ENCODE measurements around the gene KLHDC1.
"Not testable (repeated sequence)": the region's sequence is repeated elsewhere in the genome, so short reads cannot be mapped to it uniquely, and the experiment has no call there.

KLHDC1 gene

GRCh38 chr14:49692811-49693734, at the start of gene KLHDC1:
Gene KLHDC1 (plus strand): TSS chr14:49693120. CDS start chr14:49693195, 75 bp downstream.
- peak; percentile 89 for DNase-seq

- no peak for DNase-seq
These were observed 39.4 kb upstream of the KLHDC1 start for GRCh38 chr14:49653508-49653907.

GRCh38 chr14:49654511-49654910, 38.4 kb upstream of the KLHDC1 start:
- DNase-seq: no peak

GRCh38 chr14:49657500-49657899, 35.4 kb upstream of the KLHDC1 start:
- not testable (repeated sequence) for DNase-seq

- DNase-seq: peak; percentile 87
These were observed 33.1 kb upstream of the KLHDC1 start for GRCh38 chr14:49659526-49660455.

GRCh38 chr14:49670475-49670874, 22.4 kb upstream of the KLHDC1 start:
- no peak for DNase-seq

- DNase-seq: no peak
These were observed 19.3 kb upstream of the KLHDC1 start for GRCh38 chr14:49673586-49673985.

GRCh38 chr14:49677643-49678042, 15.3 kb upstream of the KLHDC1 start:
- peak; percentile 11 for DNase-seq

GRCh38 chr14:49679271-49679670, 13.6 kb upstream of the KLHDC1 start:
- no peak for DNase-seq

GRCh38 chr14:49686425-49686824, 6.5 kb upstream of the KLHDC1 start:
- DNase-seq: no peak

GRCh38 chr14:49687942-49688700, 4.8 kb upstream of the KLHDC1 start, which contains the start of gene POLE2:
Gene POLE2 (minus strand): TSS chr14:49688214. CDS start chr14:49688203, 11 bp downstream.
- peak; percentile 81 for DNase-seq

GRCh38 chr14:49688701-49689030, 4.3 kb upstream of the KLHDC1 start:
- DNase-seq: peak; percentile 58

GRCh38 chr14:49691031-49691430, 1.9 kb upstream of the KLHDC1 start:
- no peak for DNase-seq

- DNase-seq: peak; percentile 12
These were observed 645 bp upstream of the KLHDC1 start for GRCh38 chr14:49692193-49692757.

- not testable (repeated sequence) for DNase-seq
These were observed 810 bp downstream of the KLHDC1 start for GRCh38 chr14:49693735-49694124.

- DNase-seq: no peak
These were observed 9.8 kb downstream of the KLHDC1 start for GRCh38 chr14:49702725-49703124.

GRCh38 chr14:49703965-49704364, 11.0 kb downstream of the KLHDC1 start:
- DNase-seq: no peak

- not testable (repeated sequence) for DNase-seq
These were observed 11.6 kb downstream of the KLHDC1 start for GRCh38 chr14:49704471-49704870.

GRCh38 chr14:49710993-49711392, 18.1 kb downstream of the KLHDC1 start:
- DNase-seq: not testable (repeated sequence)

GRCh38 chr14:49720744-49721143, 27.8 kb downstream of the KLHDC1 start:
- DNase-seq: no peak

- DNase-seq: not testable (repeated sequence)
These were observed 29.0 kb downstream of the KLHDC1 start for GRCh38 chr14:49721733-49722435.

GRCh38 chr14:49727171-49727570, 34.3 kb downstream of the KLHDC1 start:
- DNase-seq: no peak
